NOMO-1 (cell line): ENCODE data around the gene CEP85.

Experiments used
- DNase-seq, 2 experiments: peaks; one replicate each; lab custom pipeline; 2025; ENCODE audit not compliant: unreplicated experiment in 2 of 2; lab: John Stamatoyannopoulos, UW

The CEP85 gene, protein sequence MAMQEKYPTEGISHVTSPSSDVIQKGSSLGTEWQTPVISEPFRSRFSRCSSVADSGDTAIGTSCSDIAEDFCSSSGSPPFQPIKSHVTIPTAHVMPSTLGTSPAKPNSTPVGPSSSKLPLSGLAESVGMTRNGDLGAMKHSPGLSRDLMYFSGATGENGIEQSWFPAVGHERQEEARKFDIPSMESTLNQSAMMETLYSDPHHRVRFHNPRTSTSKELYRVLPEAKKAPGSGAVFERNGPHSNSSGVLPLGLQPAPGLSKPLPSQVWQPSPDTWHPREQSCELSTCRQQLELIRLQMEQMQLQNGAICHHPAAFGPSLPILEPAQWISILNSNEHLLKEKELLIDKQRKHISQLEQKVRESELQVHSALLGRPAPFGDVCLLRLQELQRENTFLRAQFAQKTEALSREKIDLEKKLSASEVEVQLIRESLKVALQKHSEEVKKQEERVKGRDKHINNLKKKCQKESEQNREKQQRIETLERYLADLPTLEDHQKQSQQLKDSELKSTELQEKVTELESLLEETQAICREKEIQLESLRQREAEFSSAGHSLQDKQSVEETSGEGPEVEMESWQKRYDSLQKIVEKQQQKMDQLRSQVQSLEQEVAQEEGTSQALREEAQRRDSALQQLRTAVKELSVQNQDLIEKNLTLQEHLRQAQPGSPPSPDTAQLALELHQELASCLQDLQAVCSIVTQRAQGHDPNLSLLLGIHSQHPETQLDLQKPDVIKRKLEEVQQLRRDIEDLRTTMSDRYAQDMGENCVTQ

DNA sequence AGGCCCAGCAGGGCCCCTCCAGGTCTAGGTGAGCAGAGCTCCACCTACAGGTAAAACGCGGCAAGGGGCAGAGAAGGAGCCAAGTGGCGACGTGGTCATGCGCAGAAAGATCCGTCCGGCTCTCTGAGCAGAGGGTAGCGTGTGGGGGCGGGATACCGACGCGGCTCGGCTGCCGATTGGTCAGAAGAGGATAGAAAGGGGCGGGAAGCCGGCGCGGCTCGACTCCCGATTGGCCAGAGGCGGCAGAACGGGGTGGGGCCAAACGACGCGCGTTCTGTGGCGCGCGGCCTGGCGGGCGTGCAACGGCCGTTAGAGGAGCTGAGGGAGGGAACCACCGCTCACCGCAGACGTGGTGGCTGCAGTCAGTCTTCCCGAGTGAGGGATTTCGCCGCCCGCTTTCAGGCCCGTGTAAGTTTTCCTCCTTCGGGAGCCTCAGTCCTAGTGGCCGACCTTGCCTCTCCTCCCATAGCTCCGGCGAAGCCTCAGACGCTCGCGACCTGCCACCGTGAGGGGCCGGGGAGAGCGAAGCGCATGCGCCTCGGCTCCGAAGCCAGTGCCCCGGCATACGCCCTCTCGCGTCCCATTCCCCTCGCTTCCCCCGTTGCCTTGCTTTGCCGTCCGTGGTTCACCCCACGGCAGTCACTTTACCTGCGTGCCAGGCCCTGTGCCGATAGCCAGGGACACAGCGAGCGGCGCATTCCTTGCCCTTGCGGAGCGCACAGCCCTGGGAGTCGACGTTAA is at the start of gene CEP85:
TSS of gene CEP85 (plus strand) at position 298 of the 741 bp plus-strand sequence. CDS start 5,584 bp downstream, outside the sequence.
- peak; percentile 96 to 97 for DNase-seq

GRCh38 chr1:26184883-26185282 is 49.1 kb upstream of the CEP85 start:
- DNase-seq, result no peak

DNA sequence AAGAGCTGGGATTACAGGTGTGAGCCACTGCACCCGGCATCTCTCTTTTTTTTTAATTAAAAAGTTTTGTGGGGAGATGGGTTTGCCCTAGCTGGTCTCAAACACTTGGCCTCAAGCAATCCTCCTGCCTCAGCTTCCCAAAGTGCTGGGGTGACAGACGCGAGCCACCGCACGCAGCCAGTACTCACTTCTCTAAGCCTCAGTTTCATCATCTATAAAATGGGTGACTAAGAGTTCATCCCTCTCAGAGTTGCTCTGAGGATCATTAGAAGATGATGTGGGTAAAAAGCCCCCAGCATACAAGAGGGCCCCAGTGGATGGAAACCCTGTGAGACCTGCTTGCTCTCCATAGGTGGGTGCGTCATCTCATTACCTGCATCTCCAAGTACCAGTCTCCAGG is 46.1 kb upstream of the CEP85 start:
- no peak for DNase-seq

DNA sequence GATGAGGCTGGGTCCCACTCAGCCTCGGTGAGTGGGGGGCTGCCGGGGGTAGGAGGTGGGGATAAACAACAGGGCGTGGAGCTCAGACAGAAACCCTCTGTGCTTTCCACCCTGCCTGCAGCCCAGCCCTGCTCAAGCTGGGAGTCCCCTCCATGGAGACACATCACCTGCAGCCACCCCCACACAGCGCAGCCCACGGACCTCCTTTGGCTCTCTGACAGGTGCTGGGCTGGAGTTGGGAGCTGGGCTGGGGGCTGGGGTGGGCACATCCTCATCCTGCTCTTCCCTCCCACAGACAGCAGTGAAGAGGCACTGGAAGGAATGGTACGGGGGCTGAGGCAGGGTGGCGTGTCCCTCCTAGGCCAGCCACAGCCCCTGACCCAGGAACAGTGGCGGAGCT is 45.5 kb upstream of the CEP85 start:
- DNase-seq, result no peak

DNA sequence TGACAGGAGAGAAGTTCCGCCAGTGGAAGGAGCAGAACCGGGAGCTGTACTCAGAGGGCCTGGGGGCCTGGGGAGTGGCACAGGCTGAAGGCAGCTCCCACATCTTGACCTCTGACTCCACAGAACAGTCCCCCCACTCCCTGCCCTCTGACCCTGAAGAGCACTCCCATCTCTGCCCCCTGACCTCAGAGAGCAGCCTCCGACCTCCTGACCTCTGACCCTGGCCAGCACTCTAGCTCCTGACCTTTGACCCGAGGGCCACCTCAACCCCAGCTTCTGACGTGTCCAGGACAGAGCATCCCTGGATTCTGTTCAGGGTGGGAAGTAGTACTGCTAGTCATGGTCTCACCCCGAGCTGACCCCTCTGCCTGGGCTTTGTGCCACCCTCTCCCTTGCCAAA is 44.7 kb upstream of the CEP85 start:
- no peak for DNase-seq

DNA sequence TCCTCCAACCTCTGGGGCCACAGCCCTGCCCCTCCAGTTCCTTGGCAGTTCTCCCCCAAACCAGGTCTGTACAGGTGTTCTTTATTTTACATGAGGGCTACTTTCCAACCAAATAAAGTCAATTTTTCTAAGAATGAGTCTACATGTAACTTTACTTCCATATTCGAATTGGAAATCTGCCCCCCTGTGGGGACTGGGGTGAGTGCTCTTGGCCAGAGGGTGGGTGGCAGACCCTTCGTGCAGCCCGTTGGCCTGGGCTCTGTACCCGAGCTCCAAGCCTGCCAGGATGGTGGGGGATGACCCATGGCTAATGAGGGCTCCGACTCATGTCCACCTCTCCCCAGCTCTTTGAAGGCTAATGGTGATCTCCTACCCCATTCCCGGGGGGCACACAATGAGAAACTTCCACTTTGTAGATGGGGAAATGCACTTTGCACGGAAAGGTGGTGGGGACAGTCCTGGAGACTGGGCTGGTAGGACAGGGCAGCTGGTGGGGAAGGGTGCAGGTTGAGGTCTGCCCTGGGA is 44.2 kb upstream of the CEP85 start:
- no peak for DNase-seq

- peak in 1 of 2 experiments; percentile 9 for DNase-seq
Measured at GRCh38 chr1:26190373-26190987, 43.5 kb upstream of the CEP85 start, which contains the start of gene CATSPER4. Gene CATSPER4, plus strand, starts transcription at chr1:26190602. Its CDS starts 26 bp downstream, at chr1:26190628.

DNA sequence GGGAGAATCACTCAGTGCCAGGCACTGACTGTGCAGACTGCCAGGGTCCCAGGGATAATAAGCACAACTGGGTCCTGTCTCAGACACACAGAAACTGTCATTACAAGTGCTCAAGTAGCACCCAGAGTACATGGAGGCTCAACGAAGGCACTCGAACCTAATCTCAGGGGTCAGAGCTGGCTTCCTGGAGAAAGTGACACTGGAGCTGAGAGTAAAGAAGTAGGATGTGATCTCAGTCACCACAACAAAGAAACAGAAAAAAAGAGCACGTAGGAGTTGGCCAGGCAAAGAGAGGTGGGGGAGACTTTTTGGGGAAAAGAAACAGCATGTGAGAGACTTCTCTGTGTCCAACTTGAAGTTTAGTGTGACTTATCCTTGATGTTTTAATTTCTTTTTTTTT is 42.3 kb upstream of the CEP85 start:
- DNase-seq, result no peak

GRCh38 chr1:26195805-26196204 is 38.2 kb upstream of the CEP85 start:
- no peak for DNase-seq

DNA sequence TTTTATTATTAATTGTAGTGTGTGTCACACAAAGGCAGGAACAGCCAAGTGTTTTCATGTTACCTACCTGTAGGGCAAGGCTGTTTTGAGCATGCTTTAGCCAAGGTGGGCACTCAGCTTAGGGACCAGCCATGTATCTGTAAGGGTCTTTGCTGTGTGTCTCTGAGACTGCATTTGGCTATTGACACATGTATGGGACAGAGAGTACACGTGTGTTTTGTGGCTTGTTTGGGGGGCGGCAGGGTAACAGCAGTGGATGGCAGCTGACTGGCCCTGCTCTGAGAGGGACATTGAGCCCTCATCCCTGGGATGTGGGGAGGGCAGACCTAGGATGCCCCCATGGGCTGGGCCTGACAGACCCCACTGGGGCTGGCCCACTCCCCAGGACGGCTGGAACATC is 36.7 kb upstream of the CEP85 start:
- no peak for DNase-seq

GRCh38 chr1:26197813-26198212 is 36.2 kb upstream of the CEP85 start:
- no peak for DNase-seq

DNA sequence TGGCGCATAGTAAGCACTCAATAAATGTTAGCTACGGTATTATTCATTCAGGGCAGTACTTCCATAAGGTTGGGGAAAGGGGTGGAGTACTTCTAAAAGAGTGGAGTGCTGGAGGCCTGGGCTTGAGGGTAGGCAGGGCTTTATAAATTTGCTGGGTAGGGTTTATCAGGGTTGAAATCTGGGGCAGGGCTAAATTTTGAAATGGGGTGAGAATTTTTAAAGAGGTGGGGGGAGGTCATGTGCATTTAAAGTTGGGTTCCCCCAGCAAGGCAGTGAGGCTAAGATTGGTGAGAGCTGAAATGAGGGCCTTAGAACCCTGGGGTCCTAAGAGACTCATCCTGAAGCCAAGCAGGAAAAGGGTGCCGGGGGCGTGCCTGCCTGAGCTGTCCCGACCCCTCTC is 33.6 kb upstream of the CEP85 start:
- no peak for DNase-seq

DNA sequence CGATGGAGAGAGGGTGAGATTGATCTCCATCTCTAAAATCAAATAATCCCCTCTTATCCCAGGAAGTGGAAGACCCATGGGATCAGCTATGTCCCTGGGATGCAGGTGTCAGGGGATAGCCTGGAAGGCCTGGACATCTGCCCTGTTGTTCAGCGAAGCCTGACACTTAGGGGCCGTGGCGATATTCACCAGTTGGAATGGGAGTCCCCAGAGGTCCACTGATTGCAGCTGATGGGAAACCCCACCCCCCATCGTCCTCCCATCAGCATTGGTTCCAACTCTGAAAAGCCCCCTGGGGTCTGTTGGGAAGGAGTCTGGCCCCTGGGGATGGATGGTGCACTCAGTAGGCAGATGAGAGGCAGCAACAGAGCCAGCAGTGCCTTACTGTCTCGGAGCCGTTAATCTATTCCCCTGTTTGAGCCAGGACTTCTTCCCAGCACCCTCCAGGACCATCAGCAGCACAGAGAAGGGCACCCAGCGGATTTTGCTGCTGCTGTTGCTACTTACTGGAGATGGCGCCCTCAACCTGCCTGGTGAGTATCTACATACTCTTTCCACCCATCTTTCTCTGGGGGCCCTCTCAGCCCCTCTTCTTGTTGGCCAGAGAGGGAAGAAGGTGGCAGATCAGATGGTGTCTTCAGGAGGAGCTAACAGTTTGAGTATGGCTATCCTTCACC is 30.2 kb upstream of the CEP85 start:
- no peak for DNase-seq

DNA sequence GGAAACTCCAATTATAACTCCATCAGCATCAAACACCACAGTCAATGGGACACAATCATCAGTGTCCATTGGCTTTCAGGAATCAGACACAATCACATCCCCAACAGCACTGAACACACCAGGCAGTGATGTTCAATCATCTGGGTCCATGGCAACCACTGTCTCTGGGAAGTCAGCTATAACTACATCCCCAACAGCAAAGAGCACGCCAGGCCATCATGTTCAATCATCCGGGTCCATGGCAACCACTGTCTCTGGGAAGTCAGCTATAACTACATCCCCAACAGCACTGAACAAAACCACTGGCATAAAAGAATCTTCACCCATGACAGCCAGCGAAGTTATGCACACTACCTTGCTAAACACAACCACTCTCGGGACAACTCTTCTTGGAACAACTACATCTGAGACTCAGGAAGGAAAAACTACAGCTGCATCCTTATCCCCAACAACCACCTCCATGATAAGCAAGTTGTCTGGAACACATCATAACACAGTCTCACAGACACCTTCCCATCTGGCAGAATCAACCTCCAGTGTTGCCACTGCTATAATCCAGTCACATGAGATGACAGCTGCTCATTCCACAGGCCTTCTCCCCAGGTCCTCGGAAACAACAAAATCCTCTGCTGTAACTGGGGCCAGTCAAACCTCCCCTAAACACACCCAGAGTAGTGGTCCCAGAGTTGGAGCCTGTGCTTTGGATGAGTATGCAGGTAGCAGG is 23.7 kb upstream of the CEP85 start:
- DNase-seq, result no peak

GRCh38 chr1:26212726-26213125 is 21.3 kb upstream of the CEP85 start:
- DNase-seq, result no peak

DNA sequence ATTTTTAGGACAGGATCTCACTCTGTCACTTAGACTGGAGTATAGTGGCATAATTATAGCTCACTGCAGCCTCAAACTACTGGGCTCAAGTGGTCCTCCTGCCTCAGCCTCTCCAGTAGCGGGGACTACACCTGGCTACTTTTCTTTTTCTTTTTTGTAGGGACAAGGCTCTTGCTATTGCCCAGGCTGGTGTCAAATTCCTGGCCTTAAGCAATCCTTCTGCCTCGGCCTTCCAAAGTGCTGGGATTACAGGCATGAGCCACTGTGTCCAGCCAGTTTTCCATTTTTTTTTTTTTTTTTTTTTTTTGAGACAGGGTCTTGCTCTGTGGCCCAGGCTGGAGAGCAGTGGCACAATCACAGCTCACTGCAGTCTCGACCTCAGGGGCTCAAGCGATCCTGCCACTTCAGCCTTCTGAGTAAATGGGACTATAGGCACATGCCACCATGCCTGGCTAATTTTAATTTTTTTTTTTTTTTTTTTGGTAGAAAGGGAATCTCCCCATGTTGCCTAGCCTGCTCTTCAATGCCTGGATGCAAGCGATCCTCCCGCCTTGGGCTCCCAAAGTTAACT is 20.6 kb upstream of the CEP85 start:
- DNase-seq, result no peak

GRCh38 chr1:26215246-26215645 is 18.8 kb upstream of the CEP85 start:
- DNase-seq, result no peak

DNA sequence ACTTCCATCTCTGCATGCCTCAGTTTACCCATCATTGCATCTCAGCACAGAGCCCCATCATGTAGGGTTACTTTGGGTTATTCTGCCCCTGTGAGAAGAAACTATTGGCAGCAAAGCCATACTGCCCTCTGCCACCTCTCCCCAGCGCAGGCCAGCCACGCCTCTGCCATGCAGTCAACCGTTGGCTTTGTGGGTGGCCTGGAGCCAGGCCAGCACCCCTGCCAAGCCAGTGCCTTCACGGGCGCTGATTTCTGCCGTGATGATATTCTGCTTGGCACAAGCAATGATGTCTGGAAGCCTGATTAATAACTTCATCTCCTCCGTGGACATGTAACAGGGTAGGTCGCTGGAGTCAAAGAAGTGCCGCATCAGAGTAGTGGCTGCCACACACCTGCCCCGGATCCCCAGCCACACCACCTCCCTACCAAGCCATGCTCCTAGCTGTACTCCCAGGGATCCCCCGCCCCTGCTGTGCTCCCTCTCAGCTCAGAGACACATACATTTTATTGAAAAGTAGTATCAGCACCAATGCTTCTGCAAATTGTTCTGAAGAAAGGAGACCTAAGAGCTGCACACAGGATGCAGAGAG is 15.0 kb upstream of the CEP85 start:
- no peak for DNase-seq
